Activated naive CD4-positive, alpha-beta T cell treated with anti-CD3 and anti-CD28 coated beads, Interleukin-2, amount 10 ng/mL, durations not matched to agents 7 days and 5 days (primary cell): ENCODE data around the gene AURKAIP1.

Source experiments
- CTCF ChIA-PET: fragments of 350-600 bp; sonication (Branson Sonifier 250); formaldehyde crosslinking; loops from one replicate; lab custom pipeline; 2021; ENCODE audit warnings: antibody characterized with exemption; lab: Charles Lee
- DNase-seq: peaks from one replicate; pipeline ENCODE4 v3.0.0-alpha.2; 2020
- H3K27ac Mint-ChIP-seq: one replicate; pipeline ENCODE4 v1.8.0; 2021; ENCODE audit warnings: mild to moderate bottlenecking, moderate library complexity, mixed read lengths
- H3K27me3 Mint-ChIP-seq: one replicate; pipeline ENCODE4 v1.8.0; 2021; ENCODE audit warnings: mild to moderate bottlenecking, mixed read lengths
- H3K36me3 Mint-ChIP-seq: one replicate; pipeline ENCODE4 v1.8.0; 2021; ENCODE audit warnings: mixed read lengths
- H3K4me1 Mint-ChIP-seq: one replicate; pipeline ENCODE4 v1.8.0; 2021; ENCODE audit warnings: mixed read lengths
- H3K4me3 Mint-ChIP-seq: one replicate; pipeline ENCODE4 v1.8.0; 2021; ENCODE audit warnings: mild to moderate bottlenecking, moderate library complexity, mixed read lengths
- H3K9me3 Mint-ChIP-seq: one replicate; pipeline ENCODE4 v1.8.0; 2021; ENCODE audit warnings: mixed read lengths

AURKAIP1 gene

GRCh38 chr1:1329304-1330210 is 45.5 kb downstream of the AURKAIP1 start:
- H3K27me3 Mint-ChIP-seq = peaks cover 3% of the 10 kb centered on the region
- no peak overlapping the region for H3K4me3 Mint-ChIP-seq
- DNase-seq = no peak
- H3K4me1 Mint-ChIP-seq = peaks cover 12% of the 10 kb centered on the region
- CTCF ChIA-PET = no interaction called here
- H3K9me3 Mint-ChIP-seq = peaks cover 6% of the 10 kb centered on the region
- peak overlapping the region; percentile 76 for H3K27ac Mint-ChIP-seq
- H3K36me3 Mint-ChIP-seq = peaks cover 5% of the 10 kb centered on the region

- H3K4me1 Mint-ChIP-seq = peaks cover 18% of the 10 kb centered on the region
Observed at GRCh38 chr1:1328254-1328653, 46.8 kb downstream of the AURKAIP1 start.

GRCh38 chr1:1327291-1327690 is 47.7 kb downstream of the AURKAIP1 start:
- no peaks in the 10 kb centered on the region for H3K27me3 Mint-ChIP-seq
- CTCF ChIA-PET = interaction anchor here (1.2 to 2.0 kb wide), 2 partner anchors 21 to 22 kb away, joined by 3 to 5 read pairs; no protein-coding TSS in a partner anchor
- no peak for DNase-seq
- peaks cover 11% of the 10 kb centered on the region for H3K36me3 Mint-ChIP-seq
- peaks cover 6% of the 10 kb centered on the region for H3K9me3 Mint-ChIP-seq
- no peak overlapping the region for H3K27ac Mint-ChIP-seq
- peak overlapping the region; percentile 26 for H3K4me3 Mint-ChIP-seq
- H3K4me1 Mint-ChIP-seq = peaks cover 26% of the 10 kb centered on the region

More at GRCh38 chr1:1328254-1328653, 46.8 kb downstream of the AURKAIP1 start:
- no peak overlapping the region for H3K4me3 Mint-ChIP-seq
- peaks cover 9% of the 10 kb centered on the region for H3K36me3 Mint-ChIP-seq
- H3K27ac Mint-ChIP-seq = no peak overlapping the region
- no peak for DNase-seq
- H3K9me3 Mint-ChIP-seq = peaks cover 6% of the 10 kb centered on the region
- H3K27me3 Mint-ChIP-seq = no peaks in the 10 kb centered on the region
- CTCF ChIA-PET = interaction anchor here (1.2 kb wide), 1 partner anchor 20 kb away, joined by 3 read pairs; no protein-coding TSS in a partner anchor

- H3K36me3 Mint-ChIP-seq = peaks cover 11% of the 10 kb centered on the region
- peak overlapping the region; percentile 75 for H3K4me3 Mint-ChIP-seq
- H3K4me1 Mint-ChIP-seq = peaks cover 30% of the 10 kb centered on the region
- no peak for DNase-seq
- H3K27me3 Mint-ChIP-seq = no peaks in the 10 kb centered on the region
- peaks cover 6% of the 10 kb centered on the region for H3K9me3 Mint-ChIP-seq
- peak overlapping the region; percentile 82 for H3K27ac Mint-ChIP-seq
- CTCF ChIA-PET = interaction anchor here (2.0 kb wide), 1 partner anchor 21 kb away, joined by 5 read pairs; no protein-coding TSS in a partner anchor
Observed at GRCh38 chr1:1326075-1326605, 48.9 kb downstream of the AURKAIP1 start.

GRCh38 chr1:1325288-1326074 is 49.5 kb downstream of the AURKAIP1 start:
- no peaks in the 10 kb centered on the region for H3K27me3 Mint-ChIP-seq
- H3K4me3 Mint-ChIP-seq = peak overlapping the region; percentile 75
- H3K27ac Mint-ChIP-seq = peak overlapping the region; percentile 82
- peaks cover 30% of the 10 kb centered on the region for H3K4me1 Mint-ChIP-seq
- peaks cover 6% of the 10 kb centered on the region for H3K9me3 Mint-ChIP-seq
- peak; percentile 31 for DNase-seq
- H3K36me3 Mint-ChIP-seq = peaks cover 11% of the 10 kb centered on the region
- CTCF ChIA-PET = interaction anchor here (2.0 kb wide), 1 partner anchor 20 kb away, joined by 5 read pairs; no protein-coding TSS in a partner anchor

GRCh38 chr1:1324524-1325287 is 50.3 kb downstream of the AURKAIP1 start, which contains the start of the genes CPTP and INTS11:
TSS of gene CPTP (plus strand) at chr1:1324802. CDS start at chr1:1326911, 2,109 bp downstream.
TSS of gene INTS11 (minus strand) at chr1:1324660. CDS start at chr1:1324608, 52 bp downstream.
- H3K27me3 Mint-ChIP-seq = no peaks in the 10 kb centered on the region
- H3K4me3 Mint-ChIP-seq = peak within 1 kb of the TSS; percentile 95
- peaks cover 8% of the 10 kb centered on the region for H3K36me3 Mint-ChIP-seq
- H3K4me1 Mint-ChIP-seq = peaks cover 30% of the 10 kb centered on the region
- CTCF ChIA-PET = no interaction called here
- DNase-seq = peak; percentile 97
- H3K27ac Mint-ChIP-seq = peak within 1 kb of the TSS; percentile 96
- peaks cover 2% of the 10 kb centered on the region for H3K9me3 Mint-ChIP-seq

- Mint-ChIP-seq H3K9me3 (no peaks in the 10 kb centered on the region), H3K4me3 (peak overlapping the region; percentile 87), H3K27ac (peak overlapping the region; percentile 64), H3K36me3 (peaks cover 13% of the 10 kb centered on the region), H3K27me3 (no peaks in the 10 kb centered on the region), H3K4me1 (peaks cover 30% of the 10 kb centered on the region)
- DNase-seq = no peak
- CTCF ChIA-PET = interaction anchor here (1.4 kb wide), 1 partner anchor 48 kb away, joined by 3 read pairs; no protein-coding TSS in a partner anchor
Observed at GRCh38 chr1:1324084-1324523, 50.9 kb downstream of the AURKAIP1 start.
